A549 (cell line): ENCODE results near the gene GLB1L.

Experiments used
- POLR2A ChIP-seq: IDR thresholded peaks from 2 replicates; pipeline ENCODE4 v1.6.1; 2012; ENCODE audit warnings: mild to moderate bottlenecking, low read length
- TF ChIP-seq, protein P1 (sequence below): fragments of >200 bp; sonication (Bioruptor Twin); formaldehyde crosslinking; IDR thresholded peaks from 3 replicates; pipeline ENCODE4 v1.5.1; 2016

DNA sequence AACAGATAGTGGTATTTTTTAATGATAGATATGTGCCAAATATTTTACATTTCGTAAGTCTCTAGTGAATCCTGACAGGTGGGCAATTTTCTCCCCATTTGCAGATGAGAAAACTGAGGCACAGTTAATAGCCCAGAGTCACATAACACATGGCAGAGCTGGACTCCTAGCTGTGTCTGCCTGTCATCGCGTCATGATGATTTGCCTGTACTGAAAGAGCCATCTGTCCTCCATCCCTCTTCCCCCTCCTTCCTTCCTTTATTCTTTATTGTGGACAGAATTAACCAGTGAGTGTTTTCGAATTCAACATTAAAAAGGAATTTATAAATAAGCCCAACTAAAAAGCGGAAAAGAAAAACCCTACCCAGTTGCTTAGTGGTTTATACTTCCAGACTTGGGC is 37.1 kb upstream of the GLB1L start:
- TF ChIP-seq, protein P1, sequence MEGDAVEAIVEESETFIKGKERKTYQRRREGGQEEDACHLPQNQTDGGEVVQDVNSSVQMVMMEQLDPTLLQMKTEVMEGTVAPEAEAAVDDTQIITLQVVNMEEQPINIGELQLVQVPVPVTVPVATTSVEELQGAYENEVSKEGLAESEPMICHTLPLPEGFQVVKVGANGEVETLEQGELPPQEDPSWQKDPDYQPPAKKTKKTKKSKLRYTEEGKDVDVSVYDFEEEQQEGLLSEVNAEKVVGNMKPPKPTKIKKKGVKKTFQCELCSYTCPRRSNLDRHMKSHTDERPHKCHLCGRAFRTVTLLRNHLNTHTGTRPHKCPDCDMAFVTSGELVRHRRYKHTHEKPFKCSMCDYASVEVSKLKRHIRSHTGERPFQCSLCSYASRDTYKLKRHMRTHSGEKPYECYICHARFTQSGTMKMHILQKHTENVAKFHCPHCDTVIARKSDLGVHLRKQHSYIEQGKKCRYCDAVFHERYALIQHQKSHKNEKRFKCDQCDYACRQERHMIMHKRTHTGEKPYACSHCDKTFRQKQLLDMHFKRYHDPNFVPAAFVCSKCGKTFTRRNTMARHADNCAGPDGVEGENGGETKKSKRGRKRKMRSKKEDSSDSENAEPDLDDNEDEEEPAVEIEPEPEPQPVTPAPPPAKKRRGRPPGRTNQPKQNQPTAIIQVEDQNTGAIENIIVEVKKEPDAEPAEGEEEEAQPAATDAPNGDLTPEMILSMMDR, result no peak
- TF ChIP-seq POLR2A, result no peak
